ENCODE measurements around the gene ABCC6. TPM values are rescaled to one million over a fixed set of nuclear protein-coding genes. Genes with fewer than 3 reads are reported as not detected.
"Not testable (repeated sequence)": the region's sequence is repeated elsewhere in the genome, so short reads cannot be mapped to it uniquely, and the experiment has no call there.

ABCC6 gene
- total RNA-seq (10 to 100 TPM; 15.2 to 44.0 TPM), polyA plus RNA-seq (ENCODE audit: insufficient read length in 6 of 6) (10 to 100 TPM; 12.4 to 20.1 (median 16.2) TPM)
- long read RNA-seq, donor 1, full-length matches to known transcripts, result 9 of 16 reads
- long read RNA-seq, donor 1, partial matches to known transcripts, result 7 of 16 reads
- long read RNA-seq, donor 1, other reads (novel, unspliced or antisense), result 0 of 16 reads
- long read RNA-seq, donor 2, partial matches to known transcripts, result 0 of 5 reads
- long read RNA-seq, donor 2, other reads (novel, unspliced or antisense), result 0 of 5 reads
- long read RNA-seq, donor 3, full-length matches to known transcripts, result 5 of 5 reads
- long read RNA-seq, donor 3, partial matches to known transcripts, result 0 of 5 reads
- long read RNA-seq, donor 3, other reads (novel, unspliced or antisense), result 0 of 5 reads
- long read RNA-seq, donor 4, transcript ABCC6-204 (2 exons, 714 nt), result major isoform, 11 of 17 reads
- long read RNA-seq, donor 4, partial matches to known transcripts, result 2 of 17 reads
- long read RNA-seq, donor 4, other reads (novel, unspliced or antisense), result 3 of 17 reads
- long read RNA-seq, donor 5, transcript ABCC6-204 (2 exons, 714 nt), result major isoform, 7 of 7 reads
- long read RNA-seq, donor 5, partial matches to known transcripts, result 0 of 7 reads
- long read RNA-seq, donor 5, other reads (novel, unspliced or antisense), result 0 of 7 reads
- long read RNA-seq, donor 6, full-length matches to known transcripts, result 8 of 8 reads
- long read RNA-seq, donor 6, partial matches to known transcripts, result 0 of 8 reads
- long read RNA-seq, donor 6, other reads (novel, unspliced or antisense), result 0 of 8 reads
- long read RNA-seq, donor 7, transcript ABCC6-204 (2 exons, 714 nt), result major isoform, 5 of 5 reads
- long read RNA-seq, donor 7, partial matches to known transcripts, result 0 of 5 reads
- long read RNA-seq, donor 7, other reads (novel, unspliced or antisense), result 0 of 5 reads
- long read RNA-seq, donor 8, full-length matches to known transcripts, result 5 of 21 reads
- long read RNA-seq, donor 8, partial matches to known transcripts, result 16 of 21 reads
- long read RNA-seq, donor 8, other reads (novel, unspliced or antisense), result 0 of 21 reads
- long read RNA-seq, donor 9, result 0 reads
- long read RNA-seq, donor 10, transcript ABCC6-204 (2 exons, 714 nt), result major isoform, 6 of 7 reads
- long read RNA-seq, donor 10, partial matches to known transcripts, result 0 of 7 reads
- long read RNA-seq, donor 10, other reads (novel, unspliced or antisense), result 1 of 7 reads
- long read RNA-seq, donor 11, result 0 reads
- long read RNA-seq, donor 12, transcript ABCC6-204 (2 exons, 714 nt), result major isoform, 5 of 40 reads
- long read RNA-seq, donor 12, partial matches to known transcripts, result 35 of 40 reads
- long read RNA-seq, donor 12, other reads (novel, unspliced or antisense), result 0 of 40 reads

DNA sequence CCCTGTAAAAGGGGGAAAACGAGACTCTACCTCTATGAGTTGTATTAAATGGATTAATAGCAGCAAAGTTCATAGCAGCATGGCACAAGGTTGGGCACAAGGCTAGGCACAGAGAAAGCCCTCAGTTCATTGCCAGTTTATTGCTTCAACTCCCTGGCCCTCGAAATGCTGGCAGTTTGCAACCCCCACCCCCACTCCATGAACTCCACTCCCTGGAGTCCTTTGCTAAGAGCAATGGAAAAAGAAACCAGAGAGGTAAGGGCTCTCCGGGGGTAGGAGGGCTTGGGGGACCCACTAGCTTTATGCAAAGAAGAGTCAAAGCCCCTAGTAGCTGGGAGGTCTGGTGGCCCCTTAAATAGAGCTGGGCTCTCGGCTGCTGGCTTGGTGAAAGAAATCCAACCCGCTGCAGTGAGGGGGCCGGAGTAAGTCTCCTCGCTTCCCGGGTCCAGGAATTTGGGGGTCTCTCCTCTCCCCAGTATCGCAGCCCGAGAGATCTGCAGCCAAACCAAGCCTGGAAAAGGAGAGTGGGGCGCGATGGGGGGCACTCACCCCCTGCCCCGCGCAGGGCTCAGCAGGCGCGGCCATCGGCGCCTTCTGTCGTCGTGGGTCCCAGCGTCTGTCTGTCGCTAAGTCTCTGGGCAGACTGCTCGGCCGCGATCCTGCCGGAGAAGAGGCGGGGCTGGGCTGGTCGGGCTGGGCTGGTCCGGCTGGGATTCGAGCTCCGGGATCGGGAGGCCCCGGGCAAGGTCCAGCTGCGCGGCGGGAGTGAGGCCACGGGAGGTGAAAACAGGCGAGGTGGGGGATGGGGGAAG is at the start of gene ABCC6:
ABCC6 (minus strand) TSS at position 645 of the 812 bp plus-strand sequence; CDS start at position 585, 60 bp downstream.
- intact Hi-C loops (cut with DNase I); DNase-seq; H3K27me3 ChIP-seq; H3K9me3 ChIP-seq; H3K27ac ChIP-seq; H3K36me3 ChIP-seq; H3K4me1 ChIP-seq: not testable (repeated sequence)
- ATAC-seq, result peak; percentile 97
- H3K4me3 ChIP-seq, result peak within 1 kb of the TSS; percentile 11 to 28

DNA sequence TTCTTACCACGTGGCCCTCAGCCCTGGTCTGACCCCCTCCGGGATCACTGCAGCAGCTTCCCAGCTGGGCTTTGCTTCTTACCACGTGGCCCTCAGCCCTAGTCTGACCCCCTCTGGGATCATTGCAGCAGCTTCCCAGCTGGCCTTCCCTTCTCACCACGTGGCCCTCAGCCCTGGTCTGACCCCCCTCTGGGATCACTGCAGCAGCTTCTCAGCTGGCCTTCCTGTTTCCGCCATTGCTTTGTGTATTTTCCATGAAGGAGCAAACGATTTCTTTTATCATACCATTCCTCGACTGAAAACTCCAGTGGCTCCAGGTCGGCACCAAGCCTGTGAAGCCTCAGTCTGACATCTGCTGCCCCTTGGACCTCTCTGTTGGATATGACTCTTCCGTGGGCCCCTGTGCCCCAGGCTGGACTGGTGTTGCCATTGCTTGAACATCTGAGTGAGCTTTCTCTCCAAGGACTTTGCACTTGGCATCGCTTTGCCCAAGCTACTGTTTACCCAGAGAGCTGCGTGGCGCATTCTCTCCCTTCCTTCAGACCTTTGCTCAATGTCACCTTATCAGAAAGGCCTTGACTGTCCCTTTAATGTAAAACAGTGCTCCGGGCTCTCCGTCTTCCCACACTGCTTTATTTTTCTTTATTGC is 49.4 kb upstream of the ABCC6 start:
- H3K4me1 ChIP-seq; H3K27ac ChIP-seq; H3K36me3 ChIP-seq; DNase-seq; intact Hi-C loops (cut with DNase I); H3K9me3 ChIP-seq; H3K4me3 ChIP-seq; H3K27me3 ChIP-seq; ATAC-seq: not testable (repeated sequence)

DNA sequence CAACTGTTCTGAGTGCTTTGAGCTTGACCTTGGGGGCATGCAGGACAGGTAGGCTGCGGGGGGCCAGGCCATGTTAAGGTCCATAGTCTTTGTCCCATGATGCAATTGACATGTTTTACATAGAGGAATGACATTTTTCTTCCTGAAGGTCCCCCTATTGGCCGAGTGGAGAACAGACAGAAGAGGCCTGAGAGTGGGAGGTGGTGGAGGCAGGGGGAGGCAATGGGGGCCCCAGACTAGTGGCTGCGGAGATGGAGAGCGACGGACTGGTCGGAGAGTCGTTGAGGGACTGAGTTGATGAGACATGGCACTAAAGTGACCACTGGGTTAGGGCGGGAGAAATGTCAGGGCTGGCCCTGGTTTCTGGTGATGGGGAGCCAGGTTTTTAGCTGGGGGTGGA is 48.4 kb upstream of the ABCC6 start:
- H3K4me3 ChIP-seq; DNase-seq; intact Hi-C loops (cut with DNase I); H3K9me3 ChIP-seq; H3K4me1 ChIP-seq; H3K27me3 ChIP-seq; ATAC-seq; H3K36me3 ChIP-seq; H3K27ac ChIP-seq: not testable (repeated sequence)

DNA sequence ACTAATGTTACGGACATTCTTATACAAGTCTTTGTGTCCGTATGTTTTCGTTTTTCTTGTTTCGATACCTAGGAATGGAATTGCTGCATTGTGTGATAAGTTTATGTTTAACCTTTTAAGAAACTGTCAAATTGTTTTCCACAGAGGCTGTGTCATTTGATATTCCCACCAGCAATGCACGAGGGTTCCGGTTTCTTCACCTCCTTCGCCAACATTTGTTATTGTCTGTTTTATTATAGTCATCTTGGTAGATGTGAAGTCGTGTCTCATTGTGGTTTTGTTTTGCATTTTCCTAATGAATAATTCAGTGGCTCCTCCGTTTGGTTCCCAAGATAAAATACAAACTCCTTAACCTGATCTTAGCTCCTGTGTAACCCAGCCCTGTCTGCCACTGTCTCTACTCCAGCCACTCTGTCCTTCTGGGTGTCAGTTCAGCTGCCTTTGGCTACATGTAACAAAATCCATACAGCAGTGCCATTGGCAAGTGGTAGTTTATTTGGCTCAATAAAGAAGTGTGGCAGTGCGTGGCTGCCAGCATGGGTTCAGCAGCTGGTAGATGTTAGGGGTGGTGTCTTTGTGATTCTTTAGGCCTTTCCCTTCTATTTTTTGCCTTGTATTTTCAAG is 45.0 kb upstream of the ABCC6 start:
- H3K4me1 ChIP-seq; DNase-seq; H3K27ac ChIP-seq; H3K27me3 ChIP-seq; H3K4me3 ChIP-seq; intact Hi-C loops (cut with DNase I); H3K36me3 ChIP-seq; H3K9me3 ChIP-seq; ATAC-seq: not testable (repeated sequence)

DNA sequence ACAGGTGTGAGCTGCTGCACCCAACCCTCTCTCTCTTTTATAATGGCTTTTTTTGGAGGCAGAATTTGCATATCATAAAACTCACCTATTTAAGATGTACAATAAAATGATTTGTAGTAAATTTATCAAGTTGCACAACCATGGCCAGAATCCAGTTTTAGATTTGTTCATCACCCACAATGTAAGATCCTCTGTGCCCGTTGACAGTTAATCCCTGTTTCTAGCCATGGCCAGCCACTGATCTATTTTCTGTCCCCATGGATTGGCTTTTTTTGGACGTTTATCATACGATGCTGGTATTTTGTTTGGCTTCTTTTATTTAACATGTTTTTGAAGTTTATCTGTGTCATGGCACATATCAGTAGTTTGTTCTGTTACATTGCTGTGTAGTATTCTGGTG is 44.4 kb upstream of the ABCC6 start:
- H3K36me3 ChIP-seq; H3K27me3 ChIP-seq; H3K27ac ChIP-seq; DNase-seq; ATAC-seq; H3K4me1 ChIP-seq; H3K9me3 ChIP-seq; H3K4me3 ChIP-seq; intact Hi-C loops (cut with DNase I): not testable (repeated sequence)

DNA sequence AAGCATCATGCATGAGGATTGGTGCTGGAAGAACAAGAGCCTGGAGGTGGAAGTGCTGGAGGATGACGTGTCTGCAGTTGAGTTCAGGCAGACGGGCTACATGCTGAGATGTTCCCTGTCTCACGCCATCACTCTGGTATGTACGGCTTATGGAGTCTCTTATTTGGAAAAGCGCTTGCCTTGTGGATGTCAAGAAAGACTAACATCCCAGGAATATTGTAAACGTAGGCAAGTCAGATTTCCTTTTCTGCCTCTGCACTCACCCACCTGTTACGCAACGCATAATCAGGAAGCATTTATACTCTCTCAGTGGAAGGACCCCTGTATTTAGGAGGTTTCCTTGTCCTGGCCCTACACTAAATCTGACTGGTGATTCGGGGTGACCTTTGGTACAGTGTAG is 41.8 kb upstream of the ABCC6 start:
- intact Hi-C loops (cut with DNase I); ATAC-seq: not testable (repeated sequence)

DNA sequence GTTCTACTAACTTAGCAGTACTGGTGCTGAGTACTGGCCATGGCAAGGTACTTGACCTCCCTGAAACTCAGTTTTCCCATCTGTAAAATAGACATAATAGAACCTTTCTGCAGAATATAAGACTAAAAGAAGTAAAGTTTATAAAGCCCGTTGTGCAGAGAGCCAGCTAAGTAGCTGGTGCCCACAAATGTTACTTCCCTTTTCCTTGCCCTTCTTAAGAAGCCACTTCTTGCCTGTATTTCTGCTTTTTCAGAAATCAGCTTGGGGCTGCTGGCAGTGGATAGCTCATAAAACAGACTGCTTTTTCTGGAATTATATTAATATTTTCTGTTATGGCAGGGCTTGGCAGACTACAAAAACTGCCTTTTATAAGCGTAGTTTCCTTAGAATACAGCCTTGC is 40.7 kb upstream of the ABCC6 start:
- H3K27ac ChIP-seq; H3K27me3 ChIP-seq; H3K9me3 ChIP-seq; H3K36me3 ChIP-seq; intact Hi-C loops (cut with DNase I); H3K4me1 ChIP-seq; DNase-seq; H3K4me3 ChIP-seq; ATAC-seq: not testable (repeated sequence)

More for the DNA sequence above, 41.8 kb upstream of the ABCC6 start:
- not testable (repeated sequence) for H3K4me1 ChIP-seq, H3K36me3 ChIP-seq, DNase-seq, H3K27me3 ChIP-seq, H3K27ac ChIP-seq, H3K4me3 ChIP-seq, H3K9me3 ChIP-seq

DNA sequence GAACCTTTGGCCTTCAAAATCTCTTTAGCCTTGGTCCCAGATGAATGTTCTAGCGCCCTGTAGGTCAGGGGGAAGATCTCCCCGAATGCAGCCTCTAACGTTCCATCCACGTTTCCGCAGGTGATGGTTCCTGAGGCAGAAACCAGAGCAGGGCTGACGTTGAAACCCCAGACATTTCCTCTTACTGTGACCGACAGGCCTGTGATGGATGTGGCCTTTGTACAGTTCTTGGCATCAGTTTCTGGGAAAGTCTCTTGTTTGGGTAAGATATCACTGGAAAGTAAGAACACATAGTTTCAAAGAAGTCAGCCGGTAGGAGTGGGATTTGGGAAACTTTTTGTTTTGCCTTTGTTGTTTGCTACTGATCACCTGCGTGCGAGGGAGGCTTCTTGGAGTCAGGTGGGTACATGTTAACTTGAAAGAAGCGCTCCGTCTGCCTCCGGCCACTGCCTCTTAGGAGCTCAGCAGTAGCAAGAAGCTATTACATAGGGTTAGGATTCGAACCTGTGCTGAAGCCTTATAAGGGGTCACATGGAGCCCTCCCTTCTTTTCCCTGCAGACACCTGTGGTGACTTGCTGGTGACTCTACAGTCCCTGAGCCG is 39.8 kb upstream of the ABCC6 start:
- H3K27ac ChIP-seq; intact Hi-C loops (cut with DNase I); H3K36me3 ChIP-seq; H3K9me3 ChIP-seq; H3K4me3 ChIP-seq; ATAC-seq; H3K4me1 ChIP-seq; H3K27me3 ChIP-seq: not testable (repeated sequence)
- DNase-seq, result peak in 1 of 4 donors; percentile 49

DNA sequence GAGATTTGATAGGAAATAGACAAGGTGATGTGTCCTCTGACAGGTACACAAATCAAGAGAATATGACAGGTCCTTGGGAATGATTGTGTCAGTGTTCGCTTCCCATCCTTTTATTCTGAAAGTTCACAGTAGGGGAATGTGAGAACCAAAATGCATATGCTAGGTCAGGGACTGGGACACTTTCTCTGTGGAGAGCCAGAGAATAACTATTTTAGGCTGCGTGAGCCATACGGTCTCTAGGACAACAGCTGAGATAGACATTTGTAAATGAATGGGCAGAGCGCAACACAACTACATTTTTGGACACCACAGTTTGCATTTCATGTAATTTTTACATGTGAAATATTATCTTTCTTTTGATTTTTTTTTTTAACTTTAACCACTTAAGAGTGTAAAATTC is 36.7 kb upstream of the ABCC6 start:
- intact Hi-C loops (cut with DNase I); DNase-seq; H3K27ac ChIP-seq; H3K4me1 ChIP-seq; H3K36me3 ChIP-seq; H3K27me3 ChIP-seq; H3K4me3 ChIP-seq; H3K9me3 ChIP-seq; ATAC-seq: not testable (repeated sequence)

DNA sequence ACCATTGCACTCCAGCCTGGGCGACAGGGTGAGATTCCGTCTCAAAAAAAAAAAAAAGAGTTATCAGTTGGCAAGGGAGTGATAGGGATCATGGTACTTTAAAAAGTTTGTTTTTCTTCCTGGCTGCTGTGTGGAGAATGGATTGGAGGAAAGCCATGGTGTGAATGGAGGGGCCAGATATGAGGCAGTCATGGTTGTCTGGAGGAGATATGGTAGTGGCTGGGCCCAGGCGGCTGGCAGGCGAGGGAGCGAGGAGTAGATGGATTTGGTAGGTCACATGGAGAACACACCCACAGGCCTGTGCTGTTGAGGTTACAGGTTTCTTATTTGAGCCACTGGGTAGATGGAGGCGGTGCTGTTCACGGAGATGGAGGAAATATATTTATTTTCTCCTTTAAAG is 35.5 kb upstream of the ABCC6 start:
- H3K4me3 ChIP-seq; intact Hi-C loops (cut with DNase I); H3K9me3 ChIP-seq; H3K27ac ChIP-seq; H3K27me3 ChIP-seq; H3K4me1 ChIP-seq: not testable (repeated sequence)
- H3K36me3 ChIP-seq, result peaks cover 0 to 12% of the 10 kb centered on the region in 2 donors
- ATAC-seq (peak; percentile 38), DNase-seq (peak in 1 of 4 donors; percentile 22)

All from left lung (tissue), 14 donors.